Ishikawa (cell line): ENCODE results near the gene CD2AP.

Experiments used
- EP300 ChIP-seq: IDR thresholded peaks from 2 replicates; pipeline ENCODE4 v1.6.1; 2012; ENCODE audit warnings: borderline replicate concordance
- FOXM1 ChIP-seq: IDR thresholded peaks from 2 replicates; pipeline ENCODE4 v1.6.1; 2012; ENCODE audit warnings: low read depth, borderline replicate concordance
- MAX ChIP-seq: IDR thresholded peaks from 2 replicates; pipeline ENCODE4 v1.6.1; 2012
- RAD21 ChIP-seq: IDR thresholded peaks from 2 replicates; pipeline ENCODE4 v1.6.1; 2012; ENCODE audit warnings: low read depth

- TF ChIP-seq EP300 (no peak), MAX (no peak), RAD21 (no peak), FOXM1 (no peak)
Observed at GRCh38 chr6:47631797-47632196, 154.2 kb downstream of the CD2AP start.
